Sciatic nerve (tissue), 2 donors: ENCODE results near the gene CASK. TPM values are rescaled to one million over a fixed set of nuclear protein-coding genes. Genes with fewer than 3 reads are reported as not detected.

Experiments used
- ATAC-seq: fragments of 200-7000 bp; cut with Tn5 transposase; one replicate; pipeline ENCODE4 v1.9.1; 2020; ENCODE audit warnings: mild to moderate bottlenecking, moderate library complexity
- DNase-seq: peaks from one replicate; pipeline ENCODE4 v3.0.0-alpha.2; 2020; ENCODE audit warnings: low spot score
- intact Hi-C: fragments of 100-400 bp; cut with DNase I; formaldehyde crosslinking; loops from one replicate; pipeline ENCODE4 v1.14.2; 2022
- total RNA-seq: library from RNA; stranded (reverse); fragmentation: NEBNext Ultra II Directional; extraction: Animal tissue kit (Norgen Biotek cat#: 25700); gene quantifications from one replicate; pipeline ENCODE4 v1.2.1, GENCODE V29; 2021
- donor health status: DM: no; HTN: no; CAD: no.
- donor health status: DM: no; HTN: no; CAD: no.

CASK gene, protein sequence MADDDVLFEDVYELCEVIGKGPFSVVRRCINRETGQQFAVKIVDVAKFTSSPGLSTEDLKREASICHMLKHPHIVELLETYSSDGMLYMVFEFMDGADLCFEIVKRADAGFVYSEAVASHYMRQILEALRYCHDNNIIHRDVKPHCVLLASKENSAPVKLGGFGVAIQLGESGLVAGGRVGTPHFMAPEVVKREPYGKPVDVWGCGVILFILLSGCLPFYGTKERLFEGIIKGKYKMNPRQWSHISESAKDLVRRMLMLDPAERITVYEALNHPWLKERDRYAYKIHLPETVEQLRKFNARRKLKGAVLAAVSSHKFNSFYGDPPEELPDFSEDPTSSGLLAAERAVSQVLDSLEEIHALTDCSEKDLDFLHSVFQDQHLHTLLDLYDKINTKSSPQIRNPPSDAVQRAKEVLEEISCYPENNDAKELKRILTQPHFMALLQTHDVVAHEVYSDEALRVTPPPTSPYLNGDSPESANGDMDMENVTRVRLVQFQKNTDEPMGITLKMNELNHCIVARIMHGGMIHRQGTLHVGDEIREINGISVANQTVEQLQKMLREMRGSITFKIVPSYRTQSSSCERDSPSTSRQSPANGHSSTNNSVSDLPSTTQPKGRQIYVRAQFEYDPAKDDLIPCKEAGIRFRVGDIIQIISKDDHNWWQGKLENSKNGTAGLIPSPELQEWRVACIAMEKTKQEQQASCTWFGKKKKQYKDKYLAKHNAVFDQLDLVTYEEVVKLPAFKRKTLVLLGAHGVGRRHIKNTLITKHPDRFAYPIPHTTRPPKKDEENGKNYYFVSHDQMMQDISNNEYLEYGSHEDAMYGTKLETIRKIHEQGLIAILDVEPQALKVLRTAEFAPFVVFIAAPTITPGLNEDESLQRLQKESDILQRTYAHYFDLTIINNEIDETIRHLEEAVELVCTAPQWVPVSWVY
- total RNA-seq: 43.3 TPM

DNA sequence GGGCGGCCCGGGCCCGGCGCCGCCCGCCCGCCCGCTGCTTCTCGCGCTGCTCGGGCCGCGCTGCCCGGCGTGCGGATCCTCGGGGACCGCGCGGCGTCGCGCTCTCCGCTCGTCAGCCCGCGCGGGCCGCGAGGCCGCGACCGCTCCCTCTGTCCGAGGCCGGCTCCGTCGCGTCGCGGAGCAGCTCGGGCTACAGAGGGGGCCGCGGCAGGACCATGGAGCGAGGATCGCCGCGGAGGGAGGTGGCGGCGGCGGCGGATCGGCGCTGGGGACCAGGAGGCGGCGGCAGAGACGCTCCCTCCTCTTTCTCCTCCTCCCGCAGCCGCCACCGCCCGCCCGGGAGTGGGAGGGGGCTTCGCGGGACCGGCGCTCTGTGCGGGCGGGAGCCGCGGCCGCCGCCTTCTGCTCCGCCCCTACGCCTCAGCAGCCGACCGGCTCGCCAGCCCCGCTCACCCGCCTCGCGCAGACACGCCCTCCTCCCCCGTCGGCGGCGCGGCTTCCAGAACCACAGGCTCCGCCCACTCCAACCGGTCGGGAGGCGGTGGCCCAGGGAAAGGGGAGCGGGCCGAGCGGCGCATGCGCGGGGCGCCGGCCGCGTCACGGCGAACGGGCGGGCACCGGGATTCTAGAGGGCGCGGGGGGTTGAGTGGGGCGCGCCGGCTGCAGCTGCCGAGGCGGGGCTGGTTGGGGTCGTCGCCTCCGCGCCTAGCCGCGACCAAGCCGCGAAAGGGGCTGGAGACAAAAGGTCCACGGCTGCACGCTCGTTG lies at the start of gene CASK:
TSS of gene CASK (minus strand) at position 344 of the 767 bp plus-strand sequence. CDS start 566 bp downstream, outside the sequence.
- DNase-seq (peak; percentile 95), ATAC-seq (peak; percentile 98)
- intact Hi-C loops: no loop called here

DNA sequence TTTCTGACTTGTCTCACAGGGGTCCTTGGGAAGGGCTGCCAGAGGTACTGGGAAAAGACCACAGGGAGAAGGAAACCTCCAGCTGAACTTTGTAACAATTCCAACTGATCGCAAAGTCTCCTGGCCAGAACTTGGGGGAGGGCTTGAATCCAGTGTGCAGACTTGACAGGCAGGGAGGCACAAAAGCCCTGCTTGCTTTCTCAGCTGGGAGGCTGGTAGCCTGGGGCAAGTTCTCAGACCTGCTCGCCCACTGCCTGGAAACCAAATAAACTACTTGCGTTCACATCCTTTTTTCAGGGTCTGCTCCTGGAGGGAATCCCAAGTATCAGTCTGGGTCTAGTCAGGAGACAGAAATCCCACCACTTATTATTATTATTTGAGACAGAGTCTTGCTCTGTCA lies 48.0 kb upstream of the CASK start:
- no peak for DNase-seq
- intact Hi-C loops: no loop called here
- no peak for ATAC-seq

DNA sequence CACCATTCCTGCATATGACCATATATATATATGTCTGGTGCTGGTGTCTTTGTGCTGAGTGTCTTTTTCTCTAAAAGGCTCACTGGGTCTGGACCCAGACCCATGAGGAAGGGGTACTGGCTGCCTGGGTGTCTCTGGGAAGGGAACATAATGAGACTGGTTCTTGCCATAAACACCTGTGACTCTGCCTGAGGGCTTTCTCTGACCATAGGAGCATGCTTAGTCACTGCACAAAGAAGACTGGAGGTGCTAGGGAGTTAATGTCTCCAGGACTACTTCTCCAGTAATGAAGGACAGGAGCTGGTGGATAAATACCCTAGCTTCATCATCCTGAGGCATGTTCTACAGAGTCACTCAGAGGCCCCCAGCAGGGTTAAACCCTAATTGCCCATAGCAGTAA lies 47.1 kb upstream of the CASK start:
- DNase-seq (no peak), ATAC-seq (no peak)
- intact Hi-C loops: no loop called here

DNA sequence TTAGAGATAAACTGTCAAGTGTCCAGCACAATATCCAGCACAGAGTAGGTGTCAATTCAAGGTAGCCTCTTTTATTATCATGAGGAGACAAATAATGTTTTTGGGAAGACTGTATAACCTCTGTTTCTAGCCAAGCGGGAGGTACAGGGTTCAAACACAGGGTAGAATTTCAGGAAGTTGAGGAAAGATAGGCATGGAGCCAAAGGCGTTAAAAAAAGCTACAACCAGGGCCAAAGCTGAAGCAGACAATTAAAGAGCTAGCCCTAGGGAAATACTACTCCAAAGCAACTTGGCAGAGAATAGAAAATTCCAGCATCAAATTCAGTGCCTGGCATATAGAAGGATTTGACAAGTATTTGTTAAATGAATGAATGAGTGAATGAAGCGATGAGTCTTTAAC lies 40.0 kb upstream of the CASK start:
- no peak for ATAC-seq

DNA sequence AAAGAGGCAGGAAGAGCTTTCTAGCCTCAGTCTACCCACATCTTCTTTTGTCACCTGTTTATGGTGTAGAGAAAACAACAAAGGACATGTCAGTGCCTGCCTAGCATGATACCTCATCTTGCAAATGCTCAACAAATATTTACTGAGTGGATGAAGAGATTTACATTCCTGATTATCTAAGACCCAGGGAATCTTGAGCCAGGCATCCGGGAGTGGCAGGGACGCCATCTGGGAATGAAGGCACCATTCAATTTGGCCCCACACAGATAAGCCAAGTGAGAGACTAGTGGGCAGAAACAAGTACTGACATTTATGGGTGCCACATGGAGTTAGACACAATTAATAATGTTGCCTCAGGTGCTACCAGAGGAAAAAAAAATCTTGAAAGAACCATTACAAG lies 36.8 kb upstream of the CASK start:
- no peak for DNase-seq
- ATAC-seq: no peak
- intact Hi-C loops: no loop called here

More for the DNA sequence above, 40.0 kb upstream of the CASK start:
- intact Hi-C loops: no loop called here
- DNase-seq: no peak

DNA sequence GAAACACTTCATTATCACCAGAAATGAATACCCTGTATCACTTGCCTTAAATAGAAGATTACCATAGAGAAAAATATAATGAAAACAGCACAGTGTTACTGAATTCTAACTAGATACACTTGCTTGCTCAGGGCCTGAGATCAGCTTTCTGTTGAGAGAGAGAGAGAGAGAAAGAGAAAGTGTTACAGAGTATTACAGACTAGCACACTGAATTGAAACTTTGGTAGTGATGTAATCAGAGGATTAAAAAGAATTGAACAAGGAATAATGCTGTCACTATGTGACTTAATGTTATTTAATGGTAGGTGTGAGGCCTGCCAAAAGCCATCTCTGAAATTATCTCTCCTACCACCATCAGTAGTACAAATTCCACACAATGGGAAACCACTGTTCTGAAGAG lies 35.5 kb upstream of the CASK start:
- intact Hi-C loops: no loop called here
- no peak for DNase-seq
- no peak for ATAC-seq

DNA sequence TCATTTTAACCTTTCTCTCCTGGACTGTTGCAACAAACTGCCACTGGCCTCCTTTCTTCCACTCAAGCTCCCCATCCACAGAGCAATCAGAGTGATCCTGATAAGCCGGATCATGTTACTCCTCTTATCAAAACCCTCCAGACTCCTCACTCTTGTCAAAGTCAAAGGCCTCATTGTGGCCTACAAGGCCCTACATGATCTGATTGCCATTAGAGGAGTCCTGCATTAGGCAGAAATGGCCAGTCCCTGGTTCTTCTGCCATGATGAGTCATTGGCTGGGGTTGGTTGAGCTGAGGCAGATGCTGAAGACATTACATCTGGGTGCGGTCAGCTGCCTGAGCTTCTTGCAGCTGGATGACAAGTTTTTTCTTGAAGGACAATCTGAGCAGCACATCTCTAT lies 32.7 kb upstream of the CASK start:
- ATAC-seq (no peak), DNase-seq (no peak)
- intact Hi-C loops: no loop called here

DNA sequence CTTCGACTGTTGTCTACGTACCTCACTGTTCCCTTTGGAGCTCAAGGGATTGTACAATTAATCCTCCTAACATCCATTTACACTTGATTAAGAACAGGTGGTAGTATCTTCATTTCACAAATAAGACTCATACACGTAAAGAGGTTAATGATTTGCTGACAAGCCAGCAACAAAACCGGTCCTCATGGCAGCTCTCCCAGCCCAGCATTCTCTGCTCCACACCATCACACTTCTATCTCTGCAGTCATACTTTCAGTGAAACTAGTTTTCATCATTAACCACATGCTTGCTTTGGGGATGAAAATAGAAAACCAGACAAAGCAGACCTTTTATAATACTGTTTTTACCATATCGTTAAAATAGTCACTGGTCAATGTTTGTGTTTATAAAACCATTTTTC lies 28.7 kb upstream of the CASK start:
- ATAC-seq (no peak), DNase-seq (no peak)
- intact Hi-C loops: no loop called here

DNA sequence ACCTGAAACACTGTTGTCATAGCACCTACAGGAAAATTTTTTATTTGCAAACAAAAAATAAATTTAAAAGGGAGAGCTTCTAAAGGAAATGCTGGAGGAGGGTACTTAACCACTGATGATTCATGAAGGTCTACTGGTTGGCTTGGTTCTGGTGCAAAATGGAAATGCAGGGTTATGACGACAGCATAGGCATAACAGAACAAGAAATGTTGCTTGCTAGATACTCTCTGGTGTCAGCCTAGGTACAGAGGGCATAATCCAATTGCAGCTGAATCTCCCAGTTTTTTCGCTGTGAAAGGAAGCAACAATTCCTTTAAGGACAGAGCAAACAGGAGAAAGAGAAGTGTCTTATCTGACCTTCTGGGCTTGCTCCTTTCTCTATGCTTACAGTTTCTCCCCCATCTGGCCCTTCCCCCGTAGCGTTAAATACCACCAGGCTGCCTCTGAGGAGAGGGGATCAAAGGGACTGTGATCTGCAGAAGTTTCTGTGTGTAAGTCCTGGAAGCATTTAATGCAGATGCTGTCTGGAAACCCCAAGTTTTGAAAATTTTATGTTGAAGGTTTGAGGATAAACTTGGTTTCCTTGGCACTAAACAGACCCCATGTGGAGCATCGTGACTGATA lies 23.7 kb upstream of the CASK start:
- no peak for DNase-seq
- no peak for ATAC-seq
- intact Hi-C loops: no loop called here

DNA sequence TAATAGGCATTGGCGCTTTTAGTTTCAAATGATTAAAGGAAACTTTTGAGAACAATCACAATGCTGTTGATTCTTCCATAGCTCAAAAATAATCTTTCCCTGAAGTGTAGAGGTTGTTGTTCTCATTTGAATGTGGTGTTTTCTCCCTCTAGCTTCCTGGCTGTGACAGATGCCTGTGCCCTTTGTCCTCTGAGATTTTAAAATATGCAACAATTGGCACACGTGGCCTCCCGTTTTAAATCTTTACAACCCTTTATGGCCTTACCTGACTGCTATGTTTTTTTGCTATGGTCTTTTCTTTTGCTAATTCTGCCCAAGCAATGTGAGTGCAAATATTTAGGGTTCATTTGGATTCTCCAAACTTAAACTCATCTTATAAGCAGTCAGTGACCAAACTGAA lies 22.9 kb upstream of the CASK start:
- DNase-seq (no peak), ATAC-seq (no peak)
- intact Hi-C loops: no loop called here

DNA sequence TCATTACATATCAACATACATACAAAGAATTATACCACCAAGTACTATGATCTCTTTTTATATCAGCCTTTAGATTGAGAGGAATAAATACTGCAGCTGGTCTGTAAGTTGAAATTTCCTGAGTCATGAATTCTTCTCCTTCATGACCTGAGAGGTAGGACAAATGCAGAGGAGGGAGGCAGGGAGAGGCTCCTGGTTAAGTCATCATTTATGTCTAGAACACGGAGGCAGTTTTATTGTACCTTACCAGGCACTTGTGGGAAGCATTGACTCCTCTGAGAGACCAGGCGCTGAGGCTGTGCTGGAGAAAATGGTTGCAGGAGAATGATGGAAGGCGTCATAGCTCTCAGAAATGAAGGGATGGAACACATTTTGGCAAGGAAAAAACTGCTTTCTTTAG lies 12.5 kb upstream of the CASK start:
- intact Hi-C loops: no loop called here
- DNase-seq: no peak
- no peak for ATAC-seq

DNA sequence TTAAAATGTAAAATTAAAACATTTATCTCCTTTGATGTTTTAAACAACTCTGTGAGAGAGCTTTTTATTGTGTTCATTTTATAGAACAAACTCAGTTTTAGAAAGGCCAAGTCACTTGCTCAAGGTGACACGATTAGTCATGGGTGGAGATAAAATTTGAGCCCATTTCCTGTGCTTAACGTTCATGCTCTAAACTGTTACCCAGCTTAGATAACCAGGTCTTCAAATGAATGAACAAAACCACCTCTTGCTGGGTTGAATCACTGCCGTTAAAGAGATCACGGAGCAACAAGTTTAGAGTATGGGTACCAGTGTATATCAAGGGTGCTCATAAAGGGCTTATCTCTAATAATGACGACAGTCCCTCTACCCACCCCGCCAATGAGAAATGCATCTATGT lies 10.2 kb upstream of the CASK start:
- intact Hi-C loops: no loop called here
- ATAC-seq (no peak), DNase-seq (no peak)

DNA sequence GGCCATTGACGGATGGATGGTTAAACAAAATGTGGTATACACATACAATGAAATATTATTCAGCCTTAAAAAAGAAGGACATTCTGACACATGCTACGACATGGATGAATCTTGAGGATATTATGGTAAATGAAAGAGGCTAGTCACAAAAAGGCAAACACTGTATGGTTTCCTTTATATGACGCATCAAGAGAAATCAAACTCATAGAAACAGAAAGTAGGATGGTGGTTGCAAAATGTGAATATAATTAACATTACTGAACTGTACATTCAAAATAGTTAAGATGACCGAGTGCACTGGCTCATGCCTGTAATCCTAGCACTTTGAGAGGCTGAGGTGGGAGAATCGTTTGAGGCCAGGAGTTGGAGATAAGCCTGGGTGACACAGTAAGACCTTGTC lies 9.5 kb upstream of the CASK start:
- no peak for DNase-seq
- ATAC-seq: no peak

DNA sequence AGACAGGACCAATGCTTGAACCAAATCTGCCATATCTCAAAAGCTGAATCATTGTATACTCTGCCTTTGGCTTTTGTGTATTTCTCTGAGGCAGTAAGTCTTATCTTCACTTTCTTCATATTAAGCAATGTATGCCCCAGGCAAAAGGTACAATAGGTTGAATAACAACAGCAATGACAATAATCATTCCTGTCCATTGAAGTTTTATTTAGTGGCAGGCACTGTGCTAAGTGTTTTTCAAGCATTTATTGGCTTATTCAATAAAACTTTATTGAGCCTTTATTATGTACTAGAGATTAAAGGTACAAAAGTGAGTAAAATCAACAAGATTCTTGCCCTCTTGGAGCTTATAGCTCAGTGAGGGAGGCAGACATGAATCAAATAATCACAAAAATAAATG lies 8.2 kb upstream of the CASK start:
- intact Hi-C loops: no loop called here
- DNase-seq (no peak), ATAC-seq (no peak)

More for the DNA sequence above, 9.5 kb upstream of the CASK start:
- intact Hi-C loops: no loop called here

DNA sequence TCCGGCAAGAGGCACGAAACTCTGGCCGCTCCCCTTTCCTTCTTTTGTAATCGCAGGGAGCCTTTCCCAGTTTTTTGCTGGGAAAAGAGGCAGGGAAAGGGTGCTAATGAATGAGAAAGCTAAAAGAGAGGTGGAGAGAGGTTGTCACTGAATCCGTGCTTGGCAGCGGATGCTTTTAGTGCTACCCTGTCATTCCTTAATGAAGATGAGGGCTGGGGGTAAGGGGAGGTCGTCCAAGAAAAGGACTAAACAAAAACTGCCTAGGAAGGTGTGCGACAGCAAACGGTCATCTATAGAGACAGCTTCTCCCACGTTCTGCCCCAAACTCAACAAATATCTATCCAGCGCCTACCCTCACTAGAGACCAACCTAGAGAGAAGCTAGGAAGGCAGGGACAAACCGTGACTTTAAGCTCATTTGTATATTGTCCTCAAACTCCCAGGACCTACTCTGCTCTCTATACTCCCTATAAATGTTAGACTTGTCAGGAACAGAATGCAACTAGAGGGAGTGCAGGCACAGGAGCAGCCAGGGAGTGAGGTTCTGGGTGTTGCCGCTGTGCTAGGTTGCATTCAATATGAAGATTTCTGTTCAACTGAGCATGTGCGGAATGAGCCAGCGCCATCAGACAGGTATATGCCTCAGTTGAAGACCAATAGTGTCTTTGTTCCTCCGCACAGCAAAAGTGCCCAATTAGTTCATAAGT lies 777 bp upstream of the CASK start:
- peak; percentile 34 for ATAC-seq
- intact Hi-C loops: loop anchor here (1.0 kb wide), 1 partner anchor 20 kb away; no protein-coding TSS in a partner anchor

DNA sequence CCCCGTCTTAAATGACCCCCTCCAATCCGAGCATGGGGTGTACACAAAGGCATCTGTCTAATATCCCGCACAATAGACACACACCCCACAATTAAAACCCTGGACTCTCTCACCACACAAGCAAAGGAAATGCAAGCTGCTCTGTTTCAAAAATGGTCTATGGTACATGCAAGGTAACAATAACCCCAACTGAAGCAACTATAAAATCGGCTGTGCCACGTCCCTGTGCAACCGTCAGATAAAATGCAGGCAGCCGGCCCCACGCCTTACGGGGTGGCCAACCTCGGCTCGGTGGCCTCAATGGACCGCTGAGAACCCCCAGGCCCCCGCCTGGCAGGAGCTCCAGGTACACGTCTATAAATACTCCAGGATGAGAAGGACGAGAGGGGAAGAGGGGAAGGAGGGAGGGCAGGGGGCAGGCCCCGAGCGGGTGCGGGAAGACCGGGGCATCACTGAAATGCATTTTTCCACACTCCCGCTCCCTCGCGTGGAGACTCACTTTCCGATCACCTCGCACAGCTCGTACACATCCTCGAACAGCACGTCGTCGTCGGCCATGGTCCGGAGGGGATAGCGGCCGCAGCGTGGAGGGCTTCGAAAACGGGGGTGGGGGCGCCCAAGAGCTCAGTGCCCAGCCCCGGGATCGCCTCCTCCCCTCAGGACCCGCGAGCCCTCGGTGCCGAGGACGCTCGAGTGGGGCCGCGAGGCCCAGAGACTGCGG lies 763 bp downstream of the CASK start:
- DNase-seq: peak; percentile 66
- ATAC-seq: peak; percentile 38
- intact Hi-C loops: no loop called here

More for the DNA sequence above, 777 bp upstream of the CASK start:
- DNase-seq: no peak

DNA sequence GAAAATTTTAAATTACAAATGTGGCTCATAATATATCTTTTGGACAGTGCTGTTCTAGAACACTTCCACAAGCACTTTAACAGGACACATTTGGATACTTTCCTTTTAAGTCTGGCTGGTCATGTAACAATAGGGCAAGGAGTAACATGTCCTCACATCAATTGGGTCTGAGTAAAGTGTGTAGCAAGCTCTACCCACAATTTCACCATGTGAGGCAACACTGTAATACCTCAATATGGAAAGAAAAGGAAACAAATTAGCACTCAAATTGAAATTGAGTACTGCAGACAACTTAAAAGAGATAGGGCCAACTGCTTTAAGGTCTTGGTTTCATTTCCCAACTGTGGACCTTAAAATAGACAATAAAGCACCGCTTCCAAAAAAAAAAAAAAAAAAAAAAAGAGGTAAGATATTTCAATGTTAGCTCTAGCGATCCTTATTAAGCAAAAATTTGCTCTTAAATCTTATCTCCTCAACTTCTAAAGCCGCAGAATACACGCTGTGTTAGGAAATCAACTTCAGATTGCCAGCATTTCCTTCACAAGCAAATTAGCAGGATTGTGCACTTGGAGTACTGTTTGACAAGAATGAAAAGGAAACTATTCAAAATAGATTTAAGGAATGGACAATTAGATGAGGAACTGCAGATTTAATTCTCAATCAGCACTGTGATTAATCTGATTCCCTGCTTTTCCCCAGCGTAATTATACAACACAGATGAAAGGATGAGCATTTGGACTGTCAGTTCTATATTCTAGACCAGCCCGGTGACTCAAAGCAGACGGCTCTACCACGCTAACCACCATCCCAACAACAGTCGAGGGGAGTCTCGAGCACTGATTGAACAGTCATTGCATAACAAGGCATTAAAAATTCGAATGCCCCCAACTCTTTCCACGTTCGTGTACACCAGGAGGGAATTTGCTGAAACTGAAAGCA lies 1.6 kb downstream of the CASK start:
- ATAC-seq (peak; percentile 25), DNase-seq (no peak)
- intact Hi-C loops: no loop called here
